Upper lobe of right lung (tissue), 1 donor: Measurements from ENCODE around the gene CISTR. TPM values are rescaled to one million over a fixed set of nuclear protein-coding genes. Genes with fewer than 3 reads are reported as not detected.

Experiments
- ATAC-seq: fragments of 200-7000 bp; cut with Tn5 transposase; one replicate; pipeline ENCODE4 v1.9.1; 2020; ENCODE audit warnings: mild to moderate bottlenecking, moderate library complexity
- DNase-seq: peaks from one replicate; pipeline ENCODE4 v3.0.0-alpha.2; 2020
- H3K27ac ChIP-seq: fragments of 200-600 bp; one replicate; pipeline ENCODE4 v1.8.0; 2022
- H3K27me3 ChIP-seq: fragments of 200-600 bp; one replicate; pipeline ENCODE4 v1.8.0; 2022; ENCODE audit warnings: mild to moderate bottlenecking
- H3K36me3 ChIP-seq: fragments of 200-600 bp; one replicate; pipeline ENCODE4 v1.8.0; 2022
- H3K4me1 ChIP-seq: fragments of 200-600 bp; one replicate; pipeline ENCODE4 v1.8.0; 2022
- H3K4me3 ChIP-seq: fragments of 200-600 bp; one replicate; pipeline ENCODE4 v1.8.0; 2022; ENCODE audit warnings: mild to moderate bottlenecking
- H3K9me3 ChIP-seq: fragments of 200-600 bp; one replicate; pipeline ENCODE4 v1.8.0; 2022
- intact Hi-C: fragments of 100-400 bp; cut with DNase I; formaldehyde crosslinking; loops from one replicate; pipeline ENCODE4 v1.11.0; 2022
- total RNA-seq: library from RNA; stranded (reverse); fragmentation: NEBNext Ultra II Directional; extraction: Animal tissue kit (Norgen Biotek cat#: 25700); gene quantifications from one replicate; pipeline ENCODE4 v1.2.1, GENCODE V29; 2021
- TF ChIP-seq, protein P1 (sequence below): fragments of 200-600 bp; IDR thresholded peaks from one replicate; pipeline ENCODE4 v1.8.0; 2022; ENCODE audit warnings: antibody characterized with exemption
- donor health status: DM: no; HTN: yes; CAD: no; lungs with severe emphysema.

CISTR gene
- total RNA-seq, 1 donor from 2014 or later, result not detected

DNA sequence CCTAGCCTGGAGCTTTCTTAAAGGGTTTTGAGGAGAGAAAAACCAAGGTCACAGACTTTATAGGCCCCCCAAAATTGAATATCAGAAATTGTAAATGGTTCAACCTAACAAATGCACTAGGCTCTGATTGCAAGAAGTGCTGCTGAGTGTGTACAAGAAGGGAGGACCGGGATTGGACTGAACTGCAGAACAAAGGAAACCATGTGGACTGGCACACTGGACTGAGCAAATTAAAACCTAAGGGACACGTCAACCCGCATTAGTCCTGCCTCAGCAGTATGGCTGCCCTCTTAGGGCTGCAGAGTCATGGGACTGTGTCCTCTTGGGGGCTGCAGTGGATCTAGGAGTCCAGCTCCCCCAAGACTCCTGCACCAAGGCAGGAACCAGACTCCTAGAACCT, 842 bp upstream of the CISTR start:
- H3K36me3 ChIP-seq, result no peaks in the 10 kb centered on the region
- no peak overlapping the region for H3K27ac ChIP-seq
- DNase-seq (no peak), ATAC-seq (no peak)
- TF ChIP-seq, protein P1, sequence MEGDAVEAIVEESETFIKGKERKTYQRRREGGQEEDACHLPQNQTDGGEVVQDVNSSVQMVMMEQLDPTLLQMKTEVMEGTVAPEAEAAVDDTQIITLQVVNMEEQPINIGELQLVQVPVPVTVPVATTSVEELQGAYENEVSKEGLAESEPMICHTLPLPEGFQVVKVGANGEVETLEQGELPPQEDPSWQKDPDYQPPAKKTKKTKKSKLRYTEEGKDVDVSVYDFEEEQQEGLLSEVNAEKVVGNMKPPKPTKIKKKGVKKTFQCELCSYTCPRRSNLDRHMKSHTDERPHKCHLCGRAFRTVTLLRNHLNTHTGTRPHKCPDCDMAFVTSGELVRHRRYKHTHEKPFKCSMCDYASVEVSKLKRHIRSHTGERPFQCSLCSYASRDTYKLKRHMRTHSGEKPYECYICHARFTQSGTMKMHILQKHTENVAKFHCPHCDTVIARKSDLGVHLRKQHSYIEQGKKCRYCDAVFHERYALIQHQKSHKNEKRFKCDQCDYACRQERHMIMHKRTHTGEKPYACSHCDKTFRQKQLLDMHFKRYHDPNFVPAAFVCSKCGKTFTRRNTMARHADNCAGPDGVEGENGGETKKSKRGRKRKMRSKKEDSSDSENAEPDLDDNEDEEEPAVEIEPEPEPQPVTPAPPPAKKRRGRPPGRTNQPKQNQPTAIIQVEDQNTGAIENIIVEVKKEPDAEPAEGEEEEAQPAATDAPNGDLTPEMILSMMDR, result no peak
- intact Hi-C loops, result no loop called here
- peaks cover 19% of the 10 kb centered on the region for H3K27me3 ChIP-seq
- H3K9me3 ChIP-seq, result no peaks in the 10 kb centered on the region
- peaks cover 30% of the 10 kb centered on the region for H3K4me1 ChIP-seq
- no peak overlapping the region for H3K4me3 ChIP-seq

DNA sequence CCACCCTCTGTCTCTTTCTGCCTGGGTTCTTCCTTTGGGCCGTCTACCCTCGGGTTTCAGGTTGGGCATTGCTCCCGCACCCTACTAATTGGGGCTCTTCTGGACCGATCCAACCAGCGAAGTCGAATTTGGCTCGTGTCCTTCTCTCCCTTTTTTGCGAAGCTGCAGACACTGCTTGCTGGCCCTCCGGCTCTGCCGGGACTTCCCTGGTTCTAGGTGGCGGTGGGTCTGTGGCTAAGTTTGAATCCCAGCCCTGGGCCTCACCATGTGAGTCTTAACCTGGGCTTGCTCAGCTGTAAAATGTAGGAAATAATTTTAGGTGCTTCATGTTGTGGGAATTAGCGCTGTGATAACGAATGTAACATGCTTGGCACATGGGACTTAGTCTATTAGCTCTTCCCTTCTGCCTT, 418 bp upstream of the CISTR start:
- Histone ChIP-seq H3K9me3 (no peaks in the 10 kb centered on the region), H3K27me3 (peaks cover 23% of the 10 kb centered on the region), H3K4me3 (peak overlapping the region; percentile 55), H3K36me3 (no peaks in the 10 kb centered on the region), H3K27ac (no peak overlapping the region), H3K4me1 (peaks cover 30% of the 10 kb centered on the region)
- DNase-seq (no peak), ATAC-seq (no peak)
- TF ChIP-seq, protein P1, result no peak
- intact Hi-C loops, result no loop called here

- intact Hi-C loops, result no loop called here
- H3K27ac ChIP-seq, result no peak overlapping the region
These were observed 905 bp downstream of the CISTR start for GRCh38 chr12:53750812-53751335.

DNA sequence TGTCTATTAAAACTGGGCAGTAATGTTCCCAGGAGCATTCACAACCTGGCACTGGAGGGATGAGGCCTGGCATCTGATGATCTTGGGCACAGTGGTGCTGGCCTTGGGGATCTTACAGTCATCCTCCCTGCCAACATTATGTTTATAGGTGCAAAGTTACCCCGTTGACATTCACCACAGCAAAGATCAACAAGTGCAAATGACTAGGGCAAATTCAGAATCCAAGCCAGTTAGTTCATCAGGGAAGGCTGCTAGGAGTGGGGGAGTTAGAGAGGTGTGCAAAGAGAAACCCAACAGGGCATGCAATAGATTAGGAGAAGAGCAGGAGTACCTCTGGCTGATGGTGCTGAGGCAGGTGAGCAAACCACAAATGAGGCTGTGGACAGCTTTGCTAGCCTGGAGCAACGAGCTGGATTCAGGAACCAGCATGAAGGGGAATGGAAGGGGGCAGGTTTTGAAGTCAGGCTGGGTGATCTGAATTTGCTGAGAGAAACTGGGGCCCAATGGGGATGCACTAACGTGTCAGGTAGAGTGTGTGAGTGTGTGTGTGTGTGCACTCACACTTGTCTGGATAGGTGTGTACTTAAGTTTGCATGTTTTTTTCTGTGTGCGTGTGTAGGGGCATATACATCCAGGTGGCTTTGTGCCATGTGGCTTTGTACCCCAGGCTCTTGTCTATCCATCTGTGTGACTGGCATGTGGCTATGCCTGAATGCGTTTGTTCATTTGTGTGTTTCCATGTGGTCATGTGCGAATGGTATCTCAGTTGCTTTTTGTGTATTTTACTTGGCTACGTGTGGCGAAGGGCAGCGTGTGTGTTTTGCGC, 1.6 kb downstream of the CISTR start:
- peaks cover 26% of the 10 kb centered on the region for H3K4me1 ChIP-seq
- no peak for DNase-seq
- no peak overlapping the region for H3K27ac ChIP-seq
- no peaks in the 10 kb centered on the region for H3K36me3 ChIP-seq
- ATAC-seq, result no peak
- no peak overlapping the region for H3K4me3 ChIP-seq
- peaks cover 24% of the 10 kb centered on the region for H3K27me3 ChIP-seq
- intact Hi-C loops, result loop anchor here (5.0 kb wide), 1 partner anchor 48 kb away; no protein-coding TSS in a partner anchor
- TF ChIP-seq, protein P1, result no peak
- no peaks in the 10 kb centered on the region for H3K9me3 ChIP-seq

More at GRCh38 chr12:53750812-53751335, 905 bp downstream of the CISTR start:
- peak; percentile 74 for DNase-seq
- Histone ChIP-seq H3K27me3 (peaks cover 24% of the 10 kb centered on the region), H3K4me3 (peak overlapping the region; percentile 55), H3K9me3 (no peaks in the 10 kb centered on the region), H3K36me3 (no peaks in the 10 kb centered on the region), H3K4me1 (peaks cover 26% of the 10 kb centered on the region)
- TF ChIP-seq, protein P1, result no peak
- peak; percentile 29 for ATAC-seq

DNA sequence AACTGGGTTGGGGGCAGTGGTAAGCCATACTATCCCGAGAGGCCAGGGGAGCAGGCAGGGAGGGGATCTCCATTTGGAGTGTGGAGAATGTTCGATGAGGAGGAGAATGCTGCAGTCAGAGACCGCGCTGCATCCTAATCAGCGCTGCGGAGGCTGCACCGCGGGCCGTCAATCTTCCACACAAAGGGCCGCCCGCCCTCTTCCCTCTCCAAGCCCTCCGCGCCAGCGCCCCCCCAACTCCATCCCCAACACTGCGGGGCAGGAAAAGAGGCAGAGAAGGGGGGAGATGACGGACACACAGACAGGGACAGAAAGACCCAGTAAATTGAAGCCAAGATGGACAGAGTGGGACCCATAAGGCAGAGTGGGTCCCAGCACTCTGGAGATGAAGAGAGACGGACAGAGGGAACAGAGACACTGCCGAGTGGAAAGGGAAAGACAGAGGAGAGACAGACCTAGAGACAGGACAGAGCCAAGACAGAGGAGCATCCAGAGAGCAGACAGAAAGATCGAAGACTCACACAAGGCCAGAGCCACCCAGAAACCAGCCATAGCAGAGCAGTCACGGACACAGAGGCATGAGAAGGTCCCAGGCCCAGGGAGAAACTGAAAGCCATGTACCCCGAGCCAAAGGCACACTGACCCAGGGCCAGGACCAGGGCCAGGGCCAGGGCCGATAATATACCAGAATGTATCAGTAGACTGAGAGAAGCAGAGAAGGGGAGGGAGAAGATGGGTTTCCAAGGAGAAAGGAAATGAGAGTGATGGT, 3.5 kb downstream of the CISTR start:
- ATAC-seq (no peak), DNase-seq (no peak)
- TF ChIP-seq, protein P1, result no peak
- Histone ChIP-seq H3K4me3 (no peak overlapping the region), H3K9me3 (no peaks in the 10 kb centered on the region), H3K27ac (no peak overlapping the region), H3K27me3 (peaks cover 29% of the 10 kb centered on the region), H3K36me3 (no peaks in the 10 kb centered on the region), H3K4me1 (peaks cover 20% of the 10 kb centered on the region)
- intact Hi-C loops, result loop anchor here (5.0 kb wide), 1 partner anchor 46 kb away; no protein-coding TSS in a partner anchor
